Amniotic stem cell (primary cell): ENCODE results near the gene MEN1.

Experiments used
- DNase-seq: peaks from one replicate; lab custom pipeline; 2025; lab: John Stamatoyannopoulos, UW

MEN1 gene

GRCh38 chr11:64762674-64763525 lies 47.5 kb downstream of the MEN1 start:
- no peak for DNase-seq

DNA sequence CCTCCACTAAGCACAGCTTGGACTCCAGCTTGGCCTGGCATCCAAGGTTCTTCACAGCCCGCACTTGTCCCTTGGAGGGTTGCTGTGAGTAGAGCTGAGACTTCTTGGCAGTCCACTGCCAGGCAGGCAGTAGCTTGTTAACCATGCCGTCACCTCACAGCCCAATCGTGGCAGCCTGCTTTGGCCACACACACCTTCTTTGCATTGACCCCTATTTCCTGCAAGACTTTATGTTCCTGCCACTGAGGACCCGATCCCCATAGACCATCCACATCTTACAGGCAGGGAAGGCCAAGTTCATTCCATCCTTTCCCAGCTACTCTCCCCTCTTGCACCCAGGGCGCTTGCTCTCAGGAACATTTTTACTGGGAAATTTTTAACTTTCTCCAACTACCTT lies 48.1 kb downstream of the MEN1 start:
- DNase-seq = no peak

GRCh38 chr11:64760759-64761420 lies 49.5 kb downstream of the MEN1 start:
- DNase-seq = no peak

DNA sequence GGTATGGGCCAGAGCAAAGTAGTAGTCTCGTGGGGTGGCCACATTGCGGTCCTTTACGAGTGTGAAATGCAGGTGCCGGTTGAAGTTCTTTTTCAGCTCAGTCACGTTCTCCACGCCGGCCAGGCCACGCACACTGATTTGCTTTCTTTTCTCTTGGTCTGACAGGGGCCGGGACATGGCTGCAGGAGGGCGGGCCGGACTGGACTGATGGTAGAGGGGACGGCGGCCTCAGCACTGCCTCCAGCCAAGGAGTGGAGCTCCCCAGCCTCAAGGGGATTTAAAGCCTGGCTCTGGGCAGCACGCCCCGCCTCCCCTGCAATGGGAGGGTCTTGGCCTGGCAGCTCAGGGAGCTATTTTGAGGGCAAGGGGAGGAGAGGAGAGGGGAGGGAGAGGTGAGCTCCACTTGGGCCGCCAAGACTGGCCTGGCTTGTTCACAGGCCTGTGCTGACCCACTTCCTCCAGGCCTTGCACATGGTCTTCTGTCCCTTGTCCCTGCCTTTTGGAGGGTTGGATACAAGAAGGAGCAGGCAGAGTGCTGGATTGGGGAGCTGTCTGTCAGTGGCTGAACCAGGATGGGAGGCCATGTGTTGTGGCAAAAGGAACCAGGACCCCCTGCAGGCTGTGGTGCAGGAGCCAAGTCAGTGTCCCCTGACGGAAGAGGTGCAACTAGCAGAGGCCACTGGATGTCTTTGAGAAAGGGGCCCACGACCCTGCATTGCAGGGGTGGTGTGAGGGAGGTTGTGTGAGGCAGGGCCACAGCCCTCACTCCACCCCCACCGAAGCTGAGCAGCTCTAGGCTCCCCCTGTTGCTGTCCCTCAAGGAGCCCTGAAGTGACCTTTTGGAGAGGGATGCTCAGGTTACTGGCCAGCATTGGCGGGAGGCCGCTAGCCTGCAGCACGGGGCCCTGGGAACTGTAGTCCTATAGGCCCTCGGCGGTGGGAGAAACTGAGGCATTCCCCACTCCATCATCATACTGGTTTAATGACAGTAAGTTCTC lies 50.3 kb downstream of the MEN1 start, which contains the start of gene PYGM:
PYGM (minus strand) TSS at position 253 of the 998 bp plus-strand sequence; CDS start at position 177, 76 bp downstream.
- no peak for DNase-seq

- DNase-seq = no peak
Observed at GRCh38 chr11:64759131-64759721, 51.1 kb downstream of the MEN1 start.

- no peak for DNase-seq
Observed at GRCh38 chr11:64758330-64759079, 51.8 kb downstream of the MEN1 start.

GRCh38 chr11:64757549-64758329 lies 52.6 kb downstream of the MEN1 start:
- no peak for DNase-seq

DNA sequence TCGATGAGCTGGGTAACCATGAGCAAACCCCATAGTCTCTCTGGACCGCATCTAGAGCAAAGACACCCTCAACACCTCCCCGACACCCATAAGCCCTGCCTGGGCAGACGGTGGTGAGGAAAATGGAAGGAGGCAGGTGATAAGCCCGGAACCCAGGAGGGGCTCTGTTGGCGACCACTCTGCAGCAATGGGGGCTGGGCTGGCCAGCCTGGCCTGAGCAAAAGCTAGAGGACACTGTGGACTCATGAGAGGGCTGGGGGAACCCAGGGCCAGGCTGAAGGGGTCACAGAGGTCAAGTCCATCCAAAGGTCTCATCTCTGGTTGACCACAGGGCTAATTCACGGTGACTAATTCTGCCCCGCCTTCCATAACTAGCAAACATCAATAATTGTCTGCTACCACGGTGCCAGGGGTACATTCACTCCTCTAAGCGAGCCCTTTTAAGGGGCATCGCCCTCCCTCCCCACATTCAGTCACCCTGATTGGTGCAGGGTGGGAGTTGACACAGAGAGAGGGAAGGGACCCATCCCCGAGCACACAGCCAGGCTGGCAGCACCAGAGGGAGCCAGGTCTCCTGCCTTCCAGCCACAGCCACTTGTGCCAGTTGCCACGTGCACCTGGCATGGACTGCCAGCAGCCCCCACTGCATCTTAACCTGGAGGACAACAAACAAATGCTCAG lies 54.5 kb downstream of the MEN1 start:
- no peak for DNase-seq

- no peak for DNase-seq
Observed at GRCh38 chr11:64754919-64755662, 55.3 kb downstream of the MEN1 start.

- DNase-seq = no peak
Observed at GRCh38 chr11:64754124-64754918, 56.0 kb downstream of the MEN1 start.
